SK-N-SH (cell line): ENCODE data around the gene VCAN. TPM values are rescaled to one million over a fixed set of nuclear protein-coding genes. Genes with fewer than 3 reads are reported as not detected.

Experiments used
- CTCF ChIA-PET: fragments of 300-600, 350-600 bp; formaldehyde crosslinking; extraction: SDS; loops from one replicate; lab custom pipeline; 2021; lab: Yijun Ruan, JAX
- POLR2A ChIA-PET: fragments of 350-600 bp; sonication (Branson Sonifier 250); formaldehyde crosslinking; extraction: SDS; loops from one replicate; lab custom pipeline; 2020; ENCODE audit warnings: antibody characterized with exemption, inconsistent platforms; lab: Yijun Ruan, JAX
- DNase-seq: peaks from one replicate; pipeline ENCODE4 v3.0.0; 2012
- H2AFZ ChIP-seq: fragments of 200-600 bp; sonication (generic); 2 replicates; pipeline ENCODE4 v1.8.1; 2016; ENCODE audit warnings: antibody characterized with exemption, mild to moderate bottlenecking, low read depth
- H3F3A ChIP-seq: fragments of 200-600 bp; sonication (generic); replicated peaks from 2 replicates; pipeline ENCODE3; 2016; ENCODE audit warnings: antibody characterized with exemption, mild to moderate bottlenecking; ENCODE audit not compliant: insufficient read depth
- H3K27ac ChIP-seq, 2 experiments: fragments of 200-500 bp in 1 of 2; fragments of 200-600 bp in 1 of 2; sonication (Bioruptor generic) in 1 of 2; sonication (generic), shearing (Covaris generic) in 1 of 2; 2 replicates each; pipeline versions ENCODE4 v1.5.1 to v1.6.1; 2014 to 2016; ENCODE audit warnings: low read depth in 2 of 2, inconsistent platforms in 1 of 2, low read length in 1 of 2, mild to moderate bottlenecking in 1 of 2, mixed read lengths in 1 of 2
- H3K27me3 ChIP-seq: fragments of 200-600 bp; sonication (generic), shearing (Covaris generic); 2 replicates; pipeline ENCODE4 v1.6.1; 2016; ENCODE audit warnings: mixed run types; ENCODE audit not compliant: insufficient read depth
- H3K36me3 ChIP-seq, 2 experiments: fragments of 200-500 bp in 1 of 2; fragments of 200-600 bp in 1 of 2; sonication (Bioruptor generic) in 1 of 2; sonication (generic) in 1 of 2; replicated peaks in 1 of 2; 2 replicates each; pipeline versions ENCODE3 to v1.5.1; 2014 to 2016; ENCODE audit warnings: low read length in 1 of 2, mild to moderate bottlenecking in 1 of 2; ENCODE audit not compliant: insufficient read depth in 2 of 2, control insufficient read depth in 1 of 2
- H3K4me1 ChIP-seq, 2 experiments: fragments of 200-500 bp in 1 of 2; fragments of 200-600 bp in 1 of 2; sonication (Bioruptor generic) in 1 of 2; sonication (generic), shearing (Covaris generic) in 1 of 2; 2 replicates each; pipeline versions ENCODE4 v1.5.1 to v1.6.1; 2014 to 2016; ENCODE audit warnings: low read depth in 1 of 2, low read length in 1 of 2, mixed run types in 1 of 2; ENCODE audit not compliant: insufficient read depth in 2 of 2, control insufficient read depth in 1 of 2
- H3K4me2 ChIP-seq: fragments of 200-600 bp; sonication (generic), shearing (Covaris generic); 2 replicates; pipeline ENCODE4 v1.6.1; 2017; ENCODE audit warnings: mixed run types
- H3K4me3 ChIP-seq, 2 experiments: fragments of 200-500 bp in 1 of 2; fragments of 200-600 bp in 1 of 2; sonication (Bioruptor generic) in 1 of 2; sonication (generic), shearing (Covaris generic) in 1 of 2; 2 replicates each; pipeline versions ENCODE4 v1.5.1 to v1.8.1; 2014 to 2016; ENCODE audit warnings: low read depth in 2 of 2, inconsistent platforms in 1 of 2, low read length in 1 of 2, mild to moderate bottlenecking in 1 of 2, mixed read lengths in 1 of 2, moderate library complexity in 1 of 2
- H3K79me2 ChIP-seq: fragments of 200-600 bp; sonication (generic); 2 replicates; pipeline ENCODE4 v1.8.1; 2017; ENCODE audit warnings: mild to moderate bottlenecking; ENCODE audit not compliant: insufficient read depth
- H3K9ac ChIP-seq: fragments of 200-600 bp; sonication (generic); 2 replicates; pipeline ENCODE4 v1.6.1; 2017; ENCODE audit warnings: mixed run types
- H3K9me2 ChIP-seq: fragments of 200-600 bp; sonication (generic); 2 replicates; pipeline ENCODE4 v1.6.1; 2017; ENCODE audit warnings: mixed run types
- H3K9me3 ChIP-seq: fragments of 200-600 bp; sonication (generic); 2 replicates; pipeline ENCODE4 v1.6.1; 2017; ENCODE audit warnings: mixed run types, mild to moderate bottlenecking, moderate library complexity
- H4K20me1 ChIP-seq: fragments of 200-600 bp; sonication (generic); 2 replicates; pipeline ENCODE4 v1.6.1; 2017; ENCODE audit warnings: mild to moderate bottlenecking, mixed run types; ENCODE audit not compliant: insufficient read depth
- CTCF ChIP-seq: fragments of 200-600 bp; sonication (generic); IDR thresholded peaks from 2 replicates; pipeline ENCODE4 v1.6.1; 2017; ENCODE audit warnings: antibody characterized with exemption, mild to moderate bottlenecking, moderate library complexity
- ELF1 ChIP-seq: IDR thresholded peaks from 2 replicates; pipeline ENCODE4 v1.4.0; 2012
- EP300 ChIP-seq, 2 experiments: IDR thresholded peaks; 2 replicates each; pipeline versions ENCODE4 v1.4.0 to v1.6.1; 2012; ENCODE audit warnings: borderline replicate concordance in 1 of 2, low read depth in 1 of 2, low read length in 1 of 2
- EZH2phosphoT487 ChIP-seq: fragments of 200-600 bp; sonication (generic); IDR thresholded peaks from 2 replicates; pipeline ENCODE4 v1.6.1; 2017; ENCODE audit warnings: low read depth, mixed run types, mild to moderate bottlenecking, antibody characterized with exemption, moderate library complexity, borderline replicate concordance
- FOXJ3 ChIP-seq: sonication (generic); formaldehyde crosslinking; IDR thresholded peaks from 2 replicates; pipeline ENCODE4 v1.5.1; 2020; ENCODE audit warnings: mild to moderate bottlenecking, missing genetic modification reagents
- IRF3 ChIP-seq: fragments of 150-350 bp; IDR thresholded peaks from 2 replicates; pipeline ENCODE4 v1.6.1; 2016; ENCODE audit warnings: mild to moderate bottlenecking, low read depth, low read length
- JUND ChIP-seq: IDR thresholded peaks from 2 replicates; pipeline ENCODE4 v1.4.0; 2012
- NRF1 ChIP-seq: IDR thresholded peaks from 2 replicates; pipeline ENCODE4 v1.6.1; 2012; ENCODE audit warnings: low read depth, mild to moderate bottlenecking, low read length
- POLR2AphosphoS5 ChIP-seq: IDR thresholded peaks from 2 replicates; pipeline ENCODE4 v1.6.1; 2012; ENCODE audit warnings: low read depth, low read length
- RAD21 ChIP-seq: IDR thresholded peaks from 2 replicates; pipeline ENCODE4 v1.6.1; 2012; ENCODE audit warnings: mild to moderate bottlenecking, low read length
- RCOR1 ChIP-seq: fragments of 150-350 bp; IDR thresholded peaks from 2 replicates; pipeline ENCODE4 v1.6.1; 2017; ENCODE audit warnings: antibody characterized with exemption, low read length
- REST ChIP-seq: IDR thresholded peaks from 2 replicates; pipeline ENCODE4 v1.6.1; 2012; ENCODE audit warnings: mild to moderate bottlenecking, low read depth, low read length, moderate library complexity
- SMC3 ChIP-seq: IDR thresholded peaks from 2 replicates; pipeline ENCODE4 v1.6.1; 2012; ENCODE audit warnings: low read depth, low read length, improper control_type of control experiment
- TCF12 ChIP-seq: IDR thresholded peaks from 2 replicates; pipeline ENCODE4 v1.4.0; 2012
- USF1 ChIP-seq: IDR thresholded peaks from 2 replicates; pipeline ENCODE4 v1.4.0; 2012; ENCODE audit warnings: low read depth, borderline replicate concordance
- USF2 ChIP-seq: fragments of 150-350 bp; IDR thresholded peaks from 2 replicates; pipeline ENCODE4 v1.6.1; 2017; ENCODE audit warnings: antibody characterized with exemption, low read length, low read depth, borderline replicate concordance
- YY1 ChIP-seq: IDR thresholded peaks from 2 replicates; pipeline ENCODE4 v1.4.0; 2012; ENCODE audit warnings: low read depth, mild to moderate bottlenecking
- WGBS: methylation state at CpG from one replicate; pipeline ENCODE4 v1.1.6; 2017; ENCODE audit warnings: low lambda C conversion rate; 5-methylcytosine and 5-hydroxymethylcytosine counted together
- polyA plus RNA-seq, 3 experiments: library from polyadenylated mRNA; depleted of rRNA; stranded (reverse); fragments of >200 nt; gene quantifications; 2 replicates each; pipeline ENCODE4 v1.2.3, GENCODE V29; 2012

VCAN gene
- polyA plus RNA-seq, 1 of the 3 experiments (the other 2 are of a cell fraction), result 142 TPM

- no peak for DNase-seq
- Histone ChIP-seq H3K4me3 (no peak overlapping the region), H4K20me1 (peaks cover 5% of the 10 kb centered on the region), H3K9me3 (no peaks in the 10 kb centered on the region), H3K36me3 (peaks cover 47 to 84% of the 10 kb centered on the region in 2 experiments), H3K9me2 (no peaks in the 10 kb centered on the region), H3K27ac (no peak overlapping the region), H3K27me3 (no peaks in the 10 kb centered on the region), H3F3A (peaks cover 17% of the 10 kb centered on the region), H3K9ac (no peak overlapping the region), H3K79me2 (peaks cover 48% of the 10 kb centered on the region), H3K4me2 (no peak overlapping the region), H2AFZ (no peak overlapping the region), H3K4me1 (no peaks in the 10 kb centered on the region; a peak in 1 of 4 replicates)
- ChIA-PET CTCF (no interaction called here), POLR2A (no interaction called here)
- TF ChIP-seq FOXJ3 (CRISPR knock-in tag) (no peak), POLR2AphosphoS5 (no peak), IRF3 (no peak), ELF1 (no peak), EP300 (IDR thresholded peaks at IDR 0.05; ENCODE audit: borderline replicate concordance in 1 of 2, low read depth in 1 of 2, low read length in 1 of 2) (no peak), USF1 (no peak), YY1 (no peak), JUND (no peak), USF2 (no peak), EZH2phosphoT487 (no peak), TCF12 (no peak), RCOR1 (no peak), NRF1 (no peak), SMC3 (no peak), CTCF (no peak), RAD21 (no peak), REST (no peak)
- 95% methylated on average over 6 of the region's 6 CpGs for WGBS
Observed at GRCh38 chr5:83543898-83544297, 72.4 kb downstream of the VCAN start.
